K562 (cell line): ENCODE results near the gene OBSCN. TPM values are rescaled to one million over a fixed set of nuclear protein-coding genes. Genes with fewer than 3 reads are reported as not detected.

Experiments used
- ATAC-seq: fragments of 200-7000 bp; cut with Tn5 transposase; 3 replicates; pipeline ENCODE4 v1.9.1; 2020; ENCODE audit warnings: moderate library complexity
- BruUV-seq: library from RNA; stranded (reverse); fragments of 400-500 nt; replicated peaks from 2 replicates; lab custom pipeline; 2021; lab: Mats Ljungman, UMichigan
- CTCF ChIA-PET: fragments of 300-600 bp; formaldehyde crosslinking; extraction: SDS; loops from one replicate; lab custom pipeline; 2021; ENCODE audit warnings: low intra/inter-chr PET ratio; lab: Yijun Ruan, JAX
- POLR2A ChIA-PET: fragments of 300-600, 350-650 bp; sonication (Branson Sonifier 250); formaldehyde crosslinking; extraction: SDS; loops from one replicate; lab custom pipeline; 2021; ENCODE audit warnings: antibody characterized with exemption, inconsistent platforms; lab: Yijun Ruan, JAX
- DNase-seq, 4 experiments: peaks; one replicate each; pipeline versions ENCODE4 v3.0.0 to v3.0.0-alpha.2; 2011 to 2018; ENCODE audit warnings: low spot score in 3 of 4, mixed read lengths in 3 of 4; ENCODE audit errors: extremely low read depth in 1 of 4
- FAIRE-seq: peaks from 2 replicates; lab custom pipeline; 2011; peaks lifted over from hg19 to GRCh38; lab: Jason Lieb, UNC
- H2AFZ ChIP-seq: 2 replicates; pipeline ENCODE4 v1.6.0; 2011; ENCODE audit warnings: low read depth, low read length, control low read depth, inconsistent platforms
- H3K27ac ChIP-seq: fragments of 200-600 bp; 3 replicates; pipeline ENCODE4 v1.8.0; 2011; ENCODE audit warnings: low read depth, mild to moderate bottlenecking, control low read depth, inconsistent platforms, low read length, moderate library complexity, mixed read lengths; ENCODE audit errors: extremely low read depth
- H3K27me3 ChIP-seq, 2 experiments: fragments of 300-600 bp in 1 of 2; 2 replicates in 1 of 2; 3 replicates in 1 of 2; pipeline versions ENCODE4 v1.6.0 to v1.8.0; 2011; ENCODE audit warnings: inconsistent platforms in 2 of 2, low read length in 2 of 2, mild to moderate bottlenecking in 1 of 2, mixed read lengths in 1 of 2, moderate library complexity in 1 of 2; ENCODE audit not compliant: control insufficient read depth in 2 of 2, insufficient read depth in 2 of 2
- H3K36me3 ChIP-seq: fragments of 300-600 bp; 3 replicates; pipeline ENCODE4 v1.8.0; 2011; ENCODE audit warnings: mild to moderate bottlenecking, low read length, inconsistent platforms; ENCODE audit not compliant: control insufficient read depth, insufficient read depth
- H3K4me1 ChIP-seq, 2 experiments: fragments of 200-600 bp in 1 of 2; replicated peaks in 1 of 2; 2 replicates in 1 of 2; 3 replicates in 1 of 2; pipeline versions ENCODE4 v1.5.1 to v1.8.0; 2011; ENCODE audit warnings: inconsistent platforms in 2 of 2, low read length in 2 of 2, mild to moderate bottlenecking in 1 of 2, mixed read lengths in 1 of 2, moderate library complexity in 1 of 2; ENCODE audit not compliant: control insufficient read depth in 2 of 2, insufficient read depth in 2 of 2
- H3K4me2 ChIP-seq: 2 replicates; pipeline ENCODE4 v1.6.1; 2011; ENCODE audit warnings: low read length, control low read depth, inconsistent platforms, mixed read lengths; ENCODE audit not compliant: insufficient read depth
- H3K4me3 ChIP-seq: fragments of 200-600 bp; sonication (generic), shearing (Covaris generic); 2 replicates; pipeline ENCODE4 v1.5.1; 2016; ENCODE audit warnings: control low read depth, inconsistent platforms
- H3K79me2 ChIP-seq: fragments of 200-600 bp; 3 replicates; pipeline ENCODE4 v1.8.0; 2011; ENCODE audit warnings: low read length, inconsistent platforms; ENCODE audit not compliant: control insufficient read depth, insufficient read depth
- H3K9ac ChIP-seq, 2 experiments: 2 replicates each; pipeline versions ENCODE4 v1.6.0 to v1.6.1; 2011; ENCODE audit warnings: low read depth in 2 of 2, low read length in 2 of 2, control low read depth in 1 of 2, inconsistent platforms in 1 of 2, mild to moderate bottlenecking in 1 of 2, mixed read lengths in 1 of 2; ENCODE audit not compliant: insufficient read depth in 1 of 2
- H3K9me1 ChIP-seq: one replicate; pipeline ENCODE4 v1.6.0; 2011; ENCODE audit warnings: inconsistent platforms, mild to moderate bottlenecking, low read length, moderate library complexity; ENCODE audit not compliant: control insufficient read depth, insufficient read depth
- H3K9me3 ChIP-seq: replicated peaks from 2 replicates; pipeline ENCODE4 v1.5.1; 2011; ENCODE audit warnings: low read depth, low read length, inconsistent platforms; ENCODE audit not compliant: control insufficient read depth, insufficient read depth
- H4K20me1 ChIP-seq: replicated peaks from 2 replicates; pipeline ENCODE4 v1.6.1; 2011; ENCODE audit warnings: low read length, inconsistent platforms, mixed read lengths; ENCODE audit not compliant: control insufficient read depth, insufficient read depth
- CBX3 ChIP-seq, 2 experiments: IDR thresholded peaks; 1 replicate in 1 of 2; 2 replicates in 1 of 2; pipeline ENCODE4 v1.6.1; 2012; ENCODE audit warnings: inconsistent platforms in 2 of 2, low read length in 2 of 2, borderline replicate concordance in 1 of 2, control low read depth in 1 of 2
- CHD4 ChIP-seq: fragments of 200-600 bp; sonication (generic); IDR thresholded peaks from 3 replicates; pipeline ENCODE4 v1.6.1; 2012; ENCODE audit warnings: low read depth, mild to moderate bottlenecking, mixed read lengths, low read length, inconsistent platforms; ENCODE audit not compliant: insufficient read depth, insufficient replicate concordance, poor library complexity, severe bottlenecking
- DMBX1 ChIP-seq: fragments of 250-450 bp; sonication (Bioruptor Pico); IDR thresholded peaks from 2 replicates; pipeline ENCODE4 v1.8.0; 2022; ENCODE audit warnings: inconsistent platforms, mild to moderate bottlenecking, moderate library complexity, borderline replicate concordance
- GATA2 ChIP-seq: sonication (generic); formaldehyde crosslinking; IDR thresholded peaks from 2 replicates; pipeline ENCODE4 v1.4.0; 2020; ENCODE audit warnings: mild to moderate bottlenecking, missing genetic modification reagents
- HDAC2 ChIP-seq: fragments of 450-650 bp; IDR thresholded peaks from 2 replicates; pipeline ENCODE4 v1.6.1; 2016; ENCODE audit warnings: mild to moderate bottlenecking
- HIVEP1 ChIP-seq: fragments of 250-450 bp; sonication (Bioruptor Pico); IDR thresholded peaks from 2 replicates; pipeline ENCODE4 v1.4.0; 2020; ENCODE audit warnings: mild to moderate bottlenecking
- IFI16 ChIP-seq: fragments of 250-450 bp; sonication (Bioruptor Pico); IDR thresholded peaks from 2 replicates; pipeline ENCODE4 v2.1.2; 2022; ENCODE audit warnings: mild to moderate bottlenecking, inconsistent platforms
- KDM1A ChIP-seq, 2 experiments: fragments of 450-650 bp; IDR thresholded peaks; 2 replicates each; pipeline ENCODE4 v1.6.1; 2016; ENCODE audit warnings: mild to moderate bottlenecking in 2 of 2
- KLF1 ChIP-seq: fragments of 450-650 bp; IDR thresholded peaks from 2 replicates; pipeline ENCODE4 v1.6.1; 2016; ENCODE audit warnings: missing genetic modification characterization, missing compliant biosample characterization
- PTBP1 ChIP-seq: fragments of 200-400 bp; formaldehyde crosslinking; IDR thresholded peaks from 2 replicates; pipeline ENCODE4 v1.6.1; 2017; ENCODE audit warnings: low read depth, low read length
- SMARCA5 ChIP-seq: fragments of 450-650 bp; IDR thresholded peaks from 2 replicates; pipeline ENCODE4 v1.6.1; 2016
- ZC3H11A ChIP-seq: IDR thresholded peaks from 2 replicates; pipeline ENCODE4 v1.6.1; 2012; ENCODE audit warnings: low read depth, low read length, improper control_type of control experiment
- ZFP36 ChIP-seq: fragments of 150-350 bp; IDR thresholded peaks from 2 replicates; pipeline ENCODE4 v1.6.1; 2018; ENCODE audit warnings: low read length, low read depth; ENCODE audit not compliant: partially characterized antibody
- ZFX ChIP-seq: sonication (generic); formaldehyde crosslinking; IDR thresholded peaks from 2 replicates; pipeline ENCODE4 v1.8.0; 2022; ENCODE audit warnings: mild to moderate bottlenecking, missing genetic modification reagents, moderate library complexity
- ZNF263 ChIP-seq: sonication (generic); formaldehyde crosslinking; IDR thresholded peaks from 2 replicates; pipeline ENCODE4 v1.8.0; 2022; ENCODE audit warnings: mild to moderate bottlenecking, missing genetic modification reagents, borderline replicate concordance
- ZNF436 ChIP-seq: fragments of 250-450, 450-650 bp; sonication (Bioruptor Pico); formaldehyde crosslinking; IDR thresholded peaks from 2 replicates; pipeline ENCODE4 v1.7.0; 2020; ENCODE audit warnings: mild to moderate bottlenecking
- WGBS: fragments of 100-300 bp; shearing (Covaris generic); methylation state at CpG from one replicate; pipeline ENCODE4 v1.1.6; 2016; ENCODE audit warnings: low coverage, mixed read lengths; ENCODE audit not compliant: insufficient coverage; ENCODE audit errors: missing lambda C conversion rate; 5-methylcytosine and 5-hydroxymethylcytosine counted together
- in situ Hi-C: fragments of 300-500 bp; cut with MboI; formaldehyde crosslinking; loops from 4 replicates; pipeline ENCODE4 v1.15.0; 2018; ENCODE audit warnings: inconsistent platforms, mixed read lengths
- intact Hi-C: fragments of 100-400 bp; cut with micrococcal nuclease; formaldehyde crosslinking; loops from 2 replicates; pipeline ENCODE4 v1.14.2; 2022
- polyA plus RNA-seq, 8 experiments: library from polyadenylated mRNA; depleted of rRNA in 4 of 8; stranded (reverse) in 5 of 8; unstranded in 3 of 8; fragments of >200 nt; fragmentation: Nextera tagmentation in 2 of 8; fragmentation: Illumina TruSeq in 1 of 8; extraction: Ambion mirVana in 2 of 8; extraction: Trizol in 1 of 8; gene quantifications; 2 replicates each; pipeline versions ENCODE4 v1.2.1 to v1.2.3, GENCODE V29; 2011 to 2014; ENCODE audit warnings: inconsistent platforms in 1 of 8, missing spikeins in 1 of 8
- total RNA-seq, 7 experiments: library from RNA; depleted of rRNA in 6 of 7; stranded (reverse); fragments of >200 nt in 6 of 7; fragmentation: Illumina TruSeq in 2 of 7; extraction: Trizol in 2 of 7; gene quantifications; 2 replicates each; pipeline versions ENCODE4 v1.2.1 to v1.2.3, GENCODE V29; 2011 to 2021; ENCODE audit warnings: low replicate concordance in 1 of 7
- TF ChIP-seq, protein P1 (sequence below): sonication (generic); IDR thresholded peaks from 2 replicates; pipeline ENCODE4 v1.6.1; 2016
- TF ChIP-seq, protein P2 (sequence below): IDR thresholded peaks from 3 replicates; pipeline ENCODE4 v1.6.1; 2011; ENCODE audit warnings: borderline replicate concordance, mild to moderate bottlenecking, moderate library complexity; ENCODE audit not compliant: insufficient read length; ENCODE audit errors: extremely low read depth

OBSCN gene
- total and polyA plus RNA-seq, 9 of the 15 experiments (the other 6 are each of a cell fraction or from before 2014, with no cell fraction given) = 0.18 to 19.7 (median 3.6) TPM

DNA sequence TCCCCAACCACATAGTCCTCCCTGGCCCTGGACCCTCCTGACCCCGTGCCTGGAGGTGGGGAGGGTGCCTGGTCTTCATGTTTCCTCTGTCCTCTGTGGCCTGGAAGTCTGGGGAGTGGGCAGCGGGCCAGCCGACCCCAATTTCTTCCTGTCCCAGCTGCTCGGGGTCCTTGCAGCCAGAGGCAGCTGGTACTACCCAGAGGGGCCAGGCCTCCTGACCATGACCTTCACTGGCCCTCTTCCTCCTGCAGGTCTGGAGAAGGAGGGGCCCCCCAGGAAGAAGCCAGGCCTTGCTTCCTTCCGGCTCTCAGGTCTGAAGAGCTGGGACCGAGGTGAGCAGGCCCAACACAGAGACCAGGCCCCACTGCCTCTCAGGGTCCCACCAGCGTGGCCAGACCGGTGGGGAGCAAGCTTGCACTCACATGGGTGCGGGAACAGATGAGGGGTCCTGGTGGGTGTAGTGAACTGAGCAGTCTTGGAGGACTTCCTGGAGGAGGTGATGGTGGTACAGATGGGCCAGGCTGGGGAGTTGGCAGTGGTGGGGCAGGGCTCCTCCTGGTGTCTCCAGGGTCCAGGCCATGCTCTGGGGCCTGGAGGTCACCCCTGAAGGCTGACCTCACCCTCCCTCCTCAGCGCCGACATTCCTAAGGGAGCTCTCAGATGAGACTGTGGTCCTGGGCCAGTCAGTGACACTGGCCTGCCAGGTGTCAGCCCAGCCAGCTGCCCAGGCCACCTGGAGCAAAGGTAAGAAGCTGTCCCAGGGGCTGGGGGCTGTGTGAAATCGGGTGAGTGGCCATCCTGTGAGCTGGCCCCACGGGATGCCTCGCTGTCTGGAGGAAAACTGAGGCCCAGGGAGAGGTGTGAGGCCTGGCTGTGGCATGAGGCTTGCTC is 166.1 kb downstream of the OBSCN start:
- no peak overlapping the region for H3K27ac ChIP-seq
- no peaks in the 10 kb centered on the region for H3K27me3 ChIP-seq
- FAIRE-seq (no peak), DNase-seq (no peak), ATAC-seq (no peak)
- no TSS peak for BruUV-seq
- no peaks in the 10 kb centered on the region for H3K9me3 ChIP-seq
- intact Hi-C loops = no loop called here
- 87% methylated on average over 14 of the region's 14 CpGs for WGBS
- H3K36me3 ChIP-seq = peaks cover 10% of the 10 kb centered on the region; the same call in 1 of the 3 replicates
- no peaks in the 10 kb centered on the region for H3K9me1 ChIP-seq
- ChIA-PET POLR2A (interaction anchor here (1.0 to 1.6 kb wide), 6 partner anchors 10 to 84 kb away, joined by 3 to 5 read pairs (median 4); a partner anchor contains a TSS), CTCF (no interaction called here)
- peaks cover 9% of the 10 kb centered on the region; the same call in 2 of the 3 replicates for H3K79me2 ChIP-seq
- no peaks in the 10 kb centered on the region for H4K20me1 ChIP-seq
- H3K9ac ChIP-seq = peak overlapping the region in 1 of 2 experiments; percentile 90; a peak in 2 of 4 replicates
- no peak overlapping the region for H3K4me3 ChIP-seq
- in situ Hi-C loops = no loop called here
- no peak overlapping the region for H2AFZ ChIP-seq
- no peak overlapping the region for H3K4me2 ChIP-seq
- H3K4me1 ChIP-seq = peaks cover 28 to 96% of the 10 kb centered on the region in 2 experiments
- peak; percentile 68 to 84; a peak in 3 of 4 replicates for TF ChIP-seq KDM1A (IDR thresholded peaks at IDR 0.05)
- TF ChIP-seq KLF1 (tag) = no peak
- TF ChIP-seq CHD4 = peak; percentile 52
- TF ChIP-seq SMARCA5 = peak; percentile 94
- 0 out of 2 replicates have a peak, but pooled peaks have one; percentile 48 for TF ChIP-seq DMBX1 (CRISPR knock-in tag)
- no peak for TF ChIP-seq GATA2 (CRISPR knock-in tag)
- 0 out of 3 replicates have a peak, but pooled peaks of 1 of the 2 experiments have one; percentile 20 for TF ChIP-seq CBX3 (IDR thresholded peaks at IDR 0.05; ENCODE audit: borderline replicate concordance in 1 of 2, low read length in 2 of 2)
- TF ChIP-seq, protein P1, sequence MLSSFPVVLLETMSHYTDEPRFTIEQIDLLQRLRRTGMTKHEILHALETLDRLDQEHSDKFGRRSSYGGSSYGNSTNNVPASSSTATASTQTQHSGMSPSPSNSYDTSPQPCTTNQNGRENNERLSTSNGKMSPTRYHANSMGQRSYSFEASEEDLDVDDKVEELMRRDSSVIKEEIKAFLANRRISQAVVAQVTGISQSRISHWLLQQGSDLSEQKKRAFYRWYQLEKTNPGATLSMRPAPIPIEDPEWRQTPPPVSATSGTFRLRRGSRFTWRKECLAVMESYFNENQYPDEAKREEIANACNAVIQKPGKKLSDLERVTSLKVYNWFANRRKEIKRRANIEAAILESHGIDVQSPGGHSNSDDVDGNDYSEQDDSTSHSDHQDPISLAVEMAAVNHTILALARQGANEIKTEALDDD = no peak
- peak; percentile 92 for TF ChIP-seq PTBP1
- peak; percentile 100 for TF ChIP-seq ZFP36
- TF ChIP-seq, protein P2, sequence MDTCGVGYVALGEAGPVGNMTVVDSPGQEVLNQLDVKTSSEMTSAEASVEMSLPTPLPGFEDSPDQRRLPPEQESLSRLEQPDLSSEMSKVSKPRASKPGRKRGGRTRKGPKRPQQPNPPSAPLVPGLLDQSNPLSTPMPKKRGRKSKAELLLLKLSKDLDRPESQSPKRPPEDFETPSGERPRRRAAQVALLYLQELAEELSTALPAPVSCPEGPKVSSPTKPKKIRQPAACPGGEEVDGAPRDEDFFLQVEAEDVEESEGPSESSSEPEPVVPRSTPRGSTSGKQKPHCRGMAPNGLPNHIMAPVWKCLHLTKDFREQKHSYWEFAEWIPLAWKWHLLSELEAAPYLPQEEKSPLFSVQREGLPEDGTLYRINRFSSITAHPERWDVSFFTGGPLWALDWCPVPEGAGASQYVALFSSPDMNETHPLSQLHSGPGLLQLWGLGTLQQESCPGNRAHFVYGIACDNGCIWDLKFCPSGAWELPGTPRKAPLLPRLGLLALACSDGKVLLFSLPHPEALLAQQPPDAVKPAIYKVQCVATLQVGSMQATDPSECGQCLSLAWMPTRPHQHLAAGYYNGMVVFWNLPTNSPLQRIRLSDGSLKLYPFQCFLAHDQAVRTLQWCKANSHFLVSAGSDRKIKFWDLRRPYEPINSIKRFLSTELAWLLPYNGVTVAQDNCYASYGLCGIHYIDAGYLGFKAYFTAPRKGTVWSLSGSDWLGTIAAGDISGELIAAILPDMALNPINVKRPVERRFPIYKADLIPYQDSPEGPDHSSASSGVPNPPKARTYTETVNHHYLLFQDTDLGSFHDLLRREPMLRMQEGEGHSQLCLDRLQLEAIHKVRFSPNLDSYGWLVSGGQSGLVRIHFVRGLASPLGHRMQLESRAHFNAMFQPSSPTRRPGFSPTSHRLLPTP = peak; percentile 72
- 0 out of 2 replicates have a peak, but pooled peaks have one; percentile 25 for TF ChIP-seq ZFX (CRISPR knock-in tag)
- TF ChIP-seq ZNF436 (CRISPR knock-in tag) = peak; percentile 94
- no peak for TF ChIP-seq ZC3H11A
- no peak for TF ChIP-seq HIVEP1 (CRISPR knock-in tag)
- peak; percentile 56; the same call in 1 of the 2 replicates for TF ChIP-seq HDAC2
- TF ChIP-seq ZNF263 (CRISPR knock-in tag) = no peak
- TF ChIP-seq IFI16 (CRISPR knock-in tag) = no peak
